HG03060 (cell line): ENCODE measurements around the gene KRTAP20-3.

Experiments used
- ATAC-seq: cut with Tn5 transposase; IDR thresholded peaks from one replicate; pipeline ENCODE4 v1.9.1; 2021; ENCODE audit warnings: low read depth, moderate number of reproducible peaks; ENCODE audit not compliant: unreplicated experiment

KRTAP20-3 gene

GRCh38 chr21:30676737-30677136 is 34.1 kb downstream of the KRTAP20-3 start:
- ATAC-seq: no peak

- ATAC-seq: no peak
These were observed 37.9 kb downstream of the KRTAP20-3 start for GRCh38 chr21:30680586-30680985.

GRCh38 chr21:30684506-30684905 is 41.8 kb downstream of the KRTAP20-3 start:
- ATAC-seq: no peak

- no peak for ATAC-seq
These were observed 47.2 kb downstream of the KRTAP20-3 start for GRCh38 chr21:30689822-30690221.
